Measurements from ENCODE around the gene ARNT2. TPM values are rescaled to one million over a fixed set of nuclear protein-coding genes. Genes with fewer than 3 reads are reported as not detected.

The ARNT2 gene
- polyA plus RNA-seq, 1 of the 3 experiments (the other 2 are of a cell fraction), result 17.0 TPM

GRCh38 chr15:80586161-80586560 is 182.0 kb downstream of the ARNT2 start:
- POLR2A ChIA-PET, result no interaction called here
- Histone ChIP-seq H2AFZ (ENCODE audit: low read depth) (no peak overlapping the region), H4K20me1 (ENCODE audit: insufficient read depth) (no peaks in the 10 kb centered on the region), H3K9me2 (no peaks in the 10 kb centered on the region), H3K79me2 (ENCODE audit: insufficient read depth) (no peaks in the 10 kb centered on the region), H3F3A (replicated peaks; ENCODE audit: insufficient read depth) (peaks cover 7% of the 10 kb centered on the region), H3K9ac (no peak overlapping the region), H3K4me3 (ENCODE audit: low read depth in 2 of 2, low read length in 1 of 2) (no peak overlapping the region), H3K4me2 (no peak overlapping the region), H3K9me3 (no peaks in the 10 kb centered on the region), H3K27me3 (ENCODE audit: insufficient read depth) (no peaks in the 10 kb centered on the region), H3K27ac (ENCODE audit: low read depth in 2 of 2, low read length in 1 of 2) (no peak overlapping the region), H3K36me3 (replicated peaks in 1 of 2; ENCODE audit: control insufficient read depth in 1 of 2, insufficient read depth in 2 of 2, low read length in 1 of 2) (peaks cover 0 to 24% of the 10 kb centered on the region in 2 experiments), H3K4me1 (ENCODE audit: control insufficient read depth in 1 of 2, insufficient read depth in 2 of 2, low read depth in 1 of 2, low read length in 1 of 2) (peaks cover 0 to 6% of the 10 kb centered on the region in 2 experiments; a peak in 2 of 4 replicates)
- TF ChIP-seq USF2 (IDR thresholded peaks at IDR 0.05; ENCODE audit: borderline replicate concordance, low read depth, low read length) (no peak), PBX3 (IDR thresholded peaks at IDR 0.05) (no peak), EP300 (IDR thresholded peaks at IDR 0.05; ENCODE audit: borderline replicate concordance in 1 of 2, low read depth in 1 of 2, low read length in 1 of 2) (no peak), TCF12 (IDR thresholded peaks at IDR 0.05) (no peak), YY1 (IDR thresholded peaks at IDR 0.05; ENCODE audit: low read depth) (no peak), POLR2AphosphoS5 (IDR thresholded peaks at IDR 0.05; ENCODE audit: low read depth, low read length) (no peak), CHD2 (IDR thresholded peaks at IDR 0.05; ENCODE audit: low read length, partially characterized antibody) (no peak), FOXJ3 (CRISPR knock-in tag; IDR thresholded peaks at IDR 0.05) (no peak), NRF1 (IDR thresholded peaks at IDR 0.05; ENCODE audit: low read depth, low read length) (no peak), SIN3A (IDR thresholded peaks at IDR 0.05; ENCODE audit: borderline replicate concordance, low read depth, low read length) (no peak), ELF1 (IDR thresholded peaks at IDR 0.05) (no peak), RXRA (IDR thresholded peaks at IDR 0.05; ENCODE audit: borderline replicate concordance, low read depth) (no peak), GATA2 (CRISPR knock-in tag; IDR thresholded peaks at IDR 0.05) (no peak), FOXM1 (IDR thresholded peaks at IDR 0.05; ENCODE audit: low read depth) (no peak), REST (IDR thresholded peaks at IDR 0.05; ENCODE audit: low read depth, low read length) (no peak), TEAD4 (IDR thresholded peaks at IDR 0.05; ENCODE audit: borderline replicate concordance, insufficient read depth) (no peak), RFX5 (IDR thresholded peaks at IDR 0.05; ENCODE audit: low read length) (no peak), TAF1 (IDR thresholded peaks at IDR 0.05; ENCODE audit: borderline replicate concordance, low read depth, low read length) (no peak)
- 88% methylated on average over 4 of the region's 4 CpGs for WGBS (ENCODE audit: low lambda C conversion rate)
- CTCF ChIA-PET, result interaction anchor here (1.9 kb wide), 1 partner anchor 18 kb away, joined by 8 read pairs; no protein-coding TSS in a partner anchor
- no peak for DNase-seq
